ENCODE measurements around the gene STPG4.

The STPG4 gene

DNA sequence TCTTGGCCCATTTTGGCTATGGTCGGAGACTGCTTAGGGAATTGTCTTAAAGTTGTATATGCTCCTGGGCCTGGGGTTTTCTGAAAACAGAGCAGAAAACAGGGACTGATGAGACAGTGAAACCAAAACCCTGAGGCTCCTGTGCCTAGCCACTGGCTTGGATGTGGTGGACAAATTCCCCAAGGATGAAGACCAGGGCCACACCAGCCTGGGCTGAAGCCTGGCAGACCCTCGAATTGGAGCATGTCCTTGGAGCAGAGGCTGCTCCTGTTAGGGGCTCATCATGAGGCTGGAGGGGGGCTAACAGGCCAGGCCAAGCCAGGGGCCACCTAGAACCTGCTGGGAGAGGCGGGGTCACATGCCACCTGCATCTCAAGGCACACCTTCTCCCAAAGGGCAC lies 68.1 kb downstream of the STPG4 start:
- no peak for DNase-seq (ENCODE audit: low read depth)

- DNase-seq (ENCODE audit: low read depth): no peak
Observed at GRCh38 chr2:47086571-47086970, 68.5 kb downstream of the STPG4 start.

DNA sequence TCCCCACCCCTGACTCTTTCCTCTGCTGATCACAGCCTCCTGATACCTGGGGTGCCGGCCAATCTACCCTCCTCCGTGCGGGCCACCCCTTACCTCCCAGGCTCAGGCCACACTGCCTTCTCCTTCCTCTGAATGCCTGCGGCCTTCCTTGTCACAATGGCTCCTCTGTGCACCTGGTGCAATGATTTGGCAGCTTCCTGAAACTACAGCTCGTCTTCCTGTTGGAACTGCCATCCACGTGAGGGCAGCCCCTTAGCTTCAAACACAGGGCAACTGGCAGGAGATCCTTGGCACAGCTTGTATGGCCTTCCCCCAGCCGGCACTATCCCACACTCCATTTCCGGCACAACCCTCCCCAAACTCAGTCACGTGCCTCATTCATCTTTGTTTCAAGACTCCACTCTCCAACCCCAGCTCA lies 69.0 kb downstream of the STPG4 start:
- DNase-seq (ENCODE audit: low read depth): no peak

GRCh38 chr2:47083886-47084687 lies 71.0 kb downstream of the STPG4 start:
- no peak for DNase-seq (ENCODE audit: low read depth)

- DNase-seq (ENCODE audit: low read depth): no peak
Observed at GRCh38 chr2:47083485-47083884, 71.6 kb downstream of the STPG4 start.

GRCh38 chr2:47083005-47083404 lies 72.1 kb downstream of the STPG4 start:
- DNase-seq (ENCODE audit: low read depth): no peak

GRCh38 chr2:47080888-47081301 lies 74.2 kb downstream of the STPG4 start:
- no peak for DNase-seq (ENCODE audit: low read depth)

DNA sequence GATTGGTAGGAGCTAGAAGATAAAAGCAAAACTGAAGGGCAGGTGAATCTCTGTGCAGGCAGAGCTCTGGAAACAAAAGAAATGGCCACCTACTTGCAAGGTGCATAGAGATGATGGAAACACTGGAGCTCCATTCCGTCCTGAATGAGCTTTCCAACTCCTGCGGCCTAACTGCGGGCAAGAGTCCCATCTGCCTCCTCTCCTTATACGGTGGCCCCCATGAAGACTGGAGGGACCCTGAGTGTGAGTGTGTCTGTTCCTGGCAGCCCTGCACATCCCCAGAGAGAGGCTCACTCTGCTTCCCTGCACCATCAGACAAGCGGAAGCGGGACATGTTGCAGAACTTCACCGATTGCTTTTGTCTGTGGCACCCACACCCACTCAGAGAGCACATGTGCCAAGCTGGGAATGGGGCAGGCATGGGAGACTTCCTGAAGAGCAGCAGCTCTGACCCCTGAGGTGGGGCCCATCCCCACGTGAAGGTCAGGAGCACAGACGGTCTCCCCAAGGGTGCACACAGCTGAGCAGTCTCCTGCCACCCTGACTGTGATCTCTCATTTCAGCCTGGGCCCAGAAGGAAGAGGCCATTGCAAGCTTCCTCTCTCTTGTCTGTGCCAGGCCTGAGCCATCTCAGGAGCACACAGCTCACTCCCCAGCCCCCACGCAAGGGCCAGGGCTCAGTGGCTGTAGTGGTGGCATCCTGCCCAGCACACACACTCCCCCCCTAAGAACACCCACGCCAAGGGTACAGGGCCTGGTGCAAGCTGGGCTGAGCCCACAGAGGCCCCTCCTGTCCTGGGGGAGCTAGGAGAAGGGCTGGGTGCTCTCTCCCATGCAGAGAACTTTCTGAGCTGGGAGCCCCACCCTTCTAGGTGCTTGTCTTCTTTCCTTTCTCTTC lies 75.3 kb downstream of the STPG4 start:
- DNase-seq (ENCODE audit: low read depth): no peak

- DNase-seq (ENCODE audit: low read depth): no peak
Observed at GRCh38 chr2:47078541-47079482, 76.3 kb downstream of the STPG4 start.

DNA sequence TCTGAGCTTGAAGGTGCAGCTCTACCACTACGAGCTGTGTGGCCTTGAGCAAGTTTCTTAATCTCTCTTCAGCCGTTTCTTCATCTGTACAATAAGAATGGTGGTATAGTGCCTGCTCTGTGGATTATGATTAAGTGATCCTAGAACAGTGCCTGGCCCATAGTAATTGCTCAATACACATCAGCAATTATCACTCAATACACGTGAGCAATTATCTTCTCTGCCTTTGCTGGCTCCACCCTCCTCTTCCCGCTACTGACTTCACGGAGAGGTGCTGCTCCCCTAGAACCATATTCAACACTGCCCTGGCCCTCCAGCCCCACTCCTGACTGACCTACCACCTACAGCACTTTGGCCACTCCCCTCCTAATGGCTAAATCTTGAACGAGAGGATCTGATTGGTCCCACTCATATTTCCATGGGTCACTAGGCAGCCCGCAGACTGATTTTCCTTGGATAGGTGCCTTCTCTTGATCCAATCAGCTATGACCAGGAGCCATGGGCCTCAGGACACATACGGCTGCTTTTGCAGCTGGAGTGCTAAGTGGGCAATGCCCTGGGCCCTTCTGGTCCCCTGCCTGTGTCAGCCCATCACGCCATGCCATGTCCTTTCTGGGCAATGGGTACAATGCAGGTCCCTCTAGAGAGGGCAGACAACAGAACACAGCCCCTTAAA lies 77.5 kb downstream of the STPG4 start:
- DNase-seq (ENCODE audit: low read depth): no peak

DNA sequence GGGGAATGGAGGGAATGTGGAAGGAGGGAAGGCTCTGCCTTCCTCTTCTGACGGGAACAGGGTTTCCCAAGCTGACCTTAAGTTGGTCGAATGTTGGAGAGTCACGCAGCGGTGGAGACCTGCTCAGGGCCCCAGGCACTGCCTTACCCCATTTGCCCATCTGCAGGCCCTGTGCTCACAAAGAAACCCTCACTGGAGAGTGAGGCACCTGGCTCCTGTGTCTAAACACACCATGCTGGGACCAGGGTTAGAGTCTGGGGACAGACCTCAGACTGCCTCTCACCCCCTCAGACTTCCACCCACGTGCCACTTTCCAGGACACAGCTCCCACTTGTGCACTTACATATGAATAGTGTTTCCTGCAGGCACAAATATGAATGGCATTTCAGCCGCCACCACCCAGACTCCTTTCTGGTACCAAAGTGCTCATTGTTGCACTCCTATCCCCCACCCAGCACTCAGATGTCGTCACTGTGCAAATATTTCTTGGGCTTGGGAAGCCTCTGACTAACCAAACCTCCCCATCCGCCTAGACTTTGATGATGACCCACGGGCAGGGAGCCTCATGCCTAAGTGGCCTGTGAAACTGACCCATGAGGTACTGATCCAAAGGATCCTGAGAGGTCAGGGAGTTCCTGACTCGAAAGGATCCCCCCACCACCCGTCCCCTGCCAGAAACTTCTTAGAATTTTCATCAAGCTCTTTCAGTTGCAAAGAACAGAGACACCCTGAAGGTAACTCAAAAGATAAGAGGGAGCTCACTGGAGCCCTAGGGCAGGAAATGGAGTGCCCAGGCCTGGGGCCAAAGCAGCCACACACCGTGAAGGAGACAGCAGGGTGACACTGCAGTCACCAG lies 78.3 kb downstream of the STPG4 start:
- no peak for DNase-seq (ENCODE audit: low read depth)

DNA sequence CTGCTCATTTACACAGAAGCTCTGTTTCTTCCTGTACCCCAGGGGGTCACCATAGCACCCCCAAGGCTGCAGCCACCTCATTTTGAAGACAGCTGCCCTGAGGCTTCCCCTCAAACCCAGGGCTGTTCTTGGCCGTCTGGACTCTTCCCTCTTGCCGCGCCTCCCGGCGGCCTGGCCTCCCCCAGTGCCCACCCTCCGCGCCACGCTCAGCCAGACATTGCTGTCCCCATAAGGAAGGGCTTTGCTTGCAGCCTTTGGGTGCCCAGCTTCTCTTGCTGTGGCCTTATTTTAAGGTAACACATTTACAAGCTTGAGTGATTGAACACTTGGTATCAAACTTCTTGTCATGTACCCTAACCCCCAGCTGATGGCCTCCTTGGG lies 79.0 kb downstream of the STPG4 start:
- DNase-seq (ENCODE audit: low read depth): no peak

DNA sequence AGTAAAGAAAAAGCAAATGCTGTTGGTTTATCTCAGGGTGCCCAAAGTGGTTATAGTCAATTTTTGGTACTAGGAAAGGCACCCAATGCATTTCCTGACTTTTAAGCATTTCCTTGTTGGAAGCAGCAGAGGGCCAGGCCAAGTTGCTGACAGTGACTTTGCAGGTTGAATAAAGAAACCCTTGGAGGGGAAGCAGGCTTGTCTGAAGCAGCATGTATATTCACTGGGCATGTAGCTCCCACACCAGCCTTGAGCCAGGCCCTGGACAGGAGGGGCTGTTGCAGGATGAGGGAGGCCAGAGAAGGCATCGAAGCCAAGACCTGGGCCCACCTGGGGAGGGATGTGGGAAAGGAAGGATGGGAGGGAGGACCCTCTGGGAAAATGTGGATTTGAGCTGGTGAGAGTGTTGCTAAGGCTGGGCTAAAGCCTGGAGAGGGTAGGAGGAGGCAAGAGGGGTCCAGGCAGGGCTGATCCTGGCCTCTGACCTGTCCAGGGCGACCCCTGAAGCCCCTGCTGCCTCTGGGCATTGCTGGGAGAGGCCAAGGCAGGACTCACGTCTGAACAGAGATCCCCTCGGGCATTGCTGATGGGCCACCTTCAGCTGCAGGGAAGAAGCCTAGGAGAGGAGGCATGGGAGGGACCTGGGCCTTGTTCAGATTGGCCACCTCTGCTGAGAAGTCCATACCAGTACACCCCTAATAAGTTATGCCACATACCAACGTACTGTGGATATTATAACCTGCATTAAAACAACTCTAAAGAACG lies 79.6 kb downstream of the STPG4 start:
- no peak for DNase-seq (ENCODE audit: low read depth)

- no peak for DNase-seq (ENCODE audit: low read depth)
Observed at GRCh38 chr2:47074691-47075090, 80.4 kb downstream of the STPG4 start.

- no peak for DNase-seq (ENCODE audit: low read depth)
Observed at GRCh38 chr2:47073641-47074040, 81.5 kb downstream of the STPG4 start.

DNA sequence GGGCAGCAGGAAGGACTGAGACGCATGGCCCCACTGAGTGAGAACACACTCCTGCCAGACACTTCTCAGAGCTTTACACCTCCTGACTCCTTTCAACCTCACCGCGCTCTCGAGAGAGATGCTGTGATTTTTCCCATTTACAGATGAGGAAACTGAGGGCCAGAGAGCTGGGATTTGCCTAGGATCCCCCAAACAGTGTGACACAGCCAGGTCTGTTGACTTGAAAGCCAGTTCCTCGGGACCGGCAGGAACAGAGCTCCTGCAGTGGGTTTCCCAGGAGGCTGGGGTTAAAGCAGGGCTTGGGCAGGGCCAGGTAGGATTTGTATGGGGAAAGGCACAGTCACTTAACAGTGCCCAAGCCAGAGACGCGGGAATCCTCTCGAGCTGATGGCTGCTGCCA lies 81.9 kb downstream of the STPG4 start:
- DNase-seq (ENCODE audit: low read depth): no peak

DNA sequence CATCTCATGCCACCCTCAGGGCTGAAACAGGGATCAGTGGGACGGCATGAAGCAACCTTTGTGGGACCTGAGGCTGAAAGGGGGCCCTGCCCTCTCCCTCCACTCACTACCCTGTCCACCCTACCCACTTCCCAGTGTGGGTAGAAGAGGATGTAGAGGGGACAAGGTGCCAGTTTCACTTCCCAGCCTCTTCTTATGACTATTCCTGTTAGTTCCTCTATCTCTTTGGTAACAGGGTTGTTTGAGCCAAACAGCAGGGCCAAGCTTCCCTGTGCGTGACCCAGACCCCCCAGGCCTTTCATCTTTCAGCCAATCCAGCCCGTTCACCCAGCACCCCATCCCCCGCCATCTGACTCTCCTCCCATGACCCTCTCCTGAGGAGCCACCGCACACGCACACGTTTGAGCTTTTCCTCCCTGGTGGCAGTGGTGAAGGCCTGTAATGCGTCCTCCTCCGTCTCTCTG lies 82.3 kb downstream of the STPG4 start:
- no peak for DNase-seq (ENCODE audit: low read depth)

DNA sequence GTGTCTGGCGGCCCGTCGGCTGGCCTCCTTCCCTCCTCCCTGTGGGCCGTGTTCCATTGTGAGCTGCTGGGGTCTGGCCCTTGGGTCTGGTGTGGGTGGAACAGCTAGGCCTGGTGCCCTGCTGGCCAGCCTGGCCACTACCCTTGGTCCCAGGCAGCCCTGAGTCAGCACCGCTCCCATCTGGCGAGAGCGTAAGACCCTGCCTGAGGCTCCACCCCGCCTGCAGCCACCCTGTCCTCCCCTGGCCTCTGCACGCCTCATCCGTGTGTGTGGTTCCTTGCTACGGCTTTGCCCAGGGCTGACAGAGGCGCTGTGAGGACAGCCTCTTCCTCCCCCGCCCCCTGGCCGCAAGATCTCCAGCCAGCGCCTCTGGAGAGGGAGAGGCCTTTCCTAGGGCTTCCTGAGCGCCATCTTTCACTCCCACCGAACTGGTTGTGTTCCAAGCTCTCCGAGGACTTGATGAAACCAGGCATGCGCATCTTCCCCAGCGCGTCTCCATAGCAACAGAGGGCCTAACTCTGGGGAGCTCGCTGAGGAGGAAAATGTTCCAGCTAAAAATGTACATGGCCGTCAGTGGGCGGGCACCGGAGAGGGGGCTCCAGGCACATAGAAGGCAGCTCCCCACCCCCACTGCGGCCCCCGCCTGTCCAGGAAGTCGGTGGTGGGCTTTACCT lies 83.0 kb downstream of the STPG4 start:
- DNase-seq (ENCODE audit: low read depth): no peak
